GM12878 (cell line): ENCODE results near the gene CCN2. TPM values are rescaled to one million over a fixed set of nuclear protein-coding genes. Genes with fewer than 3 reads are reported as not detected.

Experiments used
- ATAC-seq: fragments of 200-7000 bp; cut with Tn5 transposase; 3 replicates; pipeline ENCODE4 v1.9.1; 2020; ENCODE audit warnings: mild to moderate bottlenecking, moderate library complexity
- BruUV-seq: library from RNA; stranded (reverse); fragments of 400-500 nt; replicated peaks from 2 replicates; lab custom pipeline; 2021; lab: Mats Ljungman, UMichigan
- CTCF ChIA-PET: fragments of 300-600 bp; sonication (Branson Sonifier 250); formaldehyde crosslinking; extraction: SDS; loops from one replicate; lab custom pipeline; 2021; ENCODE audit warnings: inconsistent platforms; lab: Yijun Ruan, JAX
- POLR2A ChIA-PET: fragments of 350-600 bp; formaldehyde crosslinking; extraction: SDS; loops from one replicate; lab custom pipeline; 2021; ENCODE audit warnings: inconsistent platforms; lab: Charles Lee
- RAD21 ChIA-PET: fragments of 300-600 bp; sonication (Branson Sonifier 250); formaldehyde crosslinking; loops from one replicate; lab custom pipeline; 2023; ENCODE audit warnings: antibody characterized with exemption; ENCODE audit not compliant: unreplicated experiment; lab: Charles Lee
- SMC1A ChIA-PET: fragments of 300-600 bp; sonication (Branson Sonifier 250); formaldehyde crosslinking; loops from one replicate; lab custom pipeline; 2023; ENCODE audit not compliant: unreplicated experiment, uncharacterized antibody; lab: Charles Lee
- DNase-seq: peaks from one replicate; pipeline ENCODE4 v3.0.0-alpha.2; 2011; ENCODE audit warnings: low read depth, low spot score
- FAIRE-seq: peaks from 3 replicates; lab custom pipeline; 2011; peaks lifted over from hg19 to GRCh38; lab: Jason Lieb, UNC
- H2AFZ ChIP-seq: 2 replicates; pipeline ENCODE4 v1.6.0; 2011; ENCODE audit warnings: low read depth, low read length, control low read depth; ENCODE audit not compliant: control insufficient read depth
- H3K27ac ChIP-seq: 2 replicates; pipeline ENCODE4 v1.5.1; 2011; ENCODE audit warnings: control low read depth; ENCODE audit not compliant: control insufficient read depth, insufficient read depth
- H3K27me3 ChIP-seq, 2 experiments: replicated peaks in 1 of 2; 2 replicates each; pipeline versions ENCODE4 v1.6.0 to v1.6.1; 2011; ENCODE audit warnings: low read length in 1 of 2; ENCODE audit not compliant: control insufficient read depth in 2 of 2, insufficient read depth in 2 of 2
- H3K36me3 ChIP-seq, 2 experiments: 2 replicates each; pipeline ENCODE4 v1.5.1; 2011; ENCODE audit warnings: low read length in 1 of 2; ENCODE audit not compliant: control insufficient read depth in 2 of 2, insufficient read depth in 2 of 2
- H3K4me1 ChIP-seq: 2 replicates; pipeline ENCODE4 v1.6.1; 2011; ENCODE audit warnings: mild to moderate bottlenecking, low read length, moderate library complexity, mixed read lengths; ENCODE audit not compliant: control insufficient read depth, insufficient read depth
- H3K4me2 ChIP-seq: 2 replicates; pipeline ENCODE4 v1.6.0; 2011; ENCODE audit warnings: control low read depth; ENCODE audit not compliant: control insufficient read depth, insufficient read depth
- H3K4me3 ChIP-seq: fragments of 200-600 bp; sonication (generic); 2 replicates; pipeline ENCODE4 v1.5.1; 2016
- H3K79me2 ChIP-seq: 2 replicates; pipeline ENCODE4 v1.6.0; 2011; ENCODE audit warnings: low read length; ENCODE audit not compliant: control insufficient read depth, insufficient read depth
- H3K9ac ChIP-seq: 2 replicates; pipeline ENCODE4 v1.8.0; 2011; ENCODE audit warnings: low read length, control low read depth, mixed read lengths; ENCODE audit not compliant: control insufficient read depth, insufficient read depth
- H3K9me3 ChIP-seq: replicated peaks from 3 replicates; pipeline ENCODE4 v1.5.1; 2011; ENCODE audit warnings: mild to moderate bottlenecking, low read length; ENCODE audit not compliant: control insufficient read depth, insufficient read depth
- H4K20me1 ChIP-seq: 2 replicates; pipeline ENCODE4 v1.6.0; 2011; ENCODE audit not compliant: control insufficient read depth, insufficient read depth
- ATF3 ChIP-seq: IDR thresholded peaks from 2 replicates; pipeline ENCODE4 v1.6.1; 2011; ENCODE audit warnings: low read depth, mild to moderate bottlenecking, low read length, moderate library complexity, borderline replicate concordance; ENCODE audit errors: extremely low read depth
- ATF7 ChIP-seq: fragments of 450-650 bp; IDR thresholded peaks from 2 replicates; pipeline ENCODE4 v1.6.1; 2016; ENCODE audit warnings: low read depth, mild to moderate bottlenecking
- BCL11A ChIP-seq: IDR thresholded peaks from 2 replicates; pipeline ENCODE4 v1.6.1; 2011; ENCODE audit warnings: low read depth, low read length
- BHLHE40 ChIP-seq, 2 experiments: fragments of 450-650 bp in 1 of 2; IDR thresholded peaks; 2 replicates each; pipeline ENCODE4 v1.6.1; 2011 to 2017; ENCODE audit warnings: low read depth in 2 of 2, borderline replicate concordance in 1 of 2, improper control_type of control experiment in 1 of 2, low read length in 1 of 2, mild to moderate bottlenecking in 1 of 2
- CHD4 ChIP-seq: fragments of 200-600 bp; sonication (generic); IDR thresholded peaks from 2 replicates; pipeline ENCODE4 v1.6.1; 2016; ENCODE audit warnings: mild to moderate bottlenecking
- ESRRA ChIP-seq: IDR thresholded peaks from 2 replicates; pipeline ENCODE4 v1.6.1; 2012; ENCODE audit warnings: mild to moderate bottlenecking, low read length, improper control_type of control experiment
- HDAC2 ChIP-seq: fragments of 200-600 bp; sonication (generic); IDR thresholded peaks from 2 replicates; pipeline ENCODE4 v1.6.1; 2017
- NBN ChIP-seq: fragments of 450-650 bp; IDR thresholded peaks from 2 replicates; pipeline ENCODE4 v1.6.1; 2016
- NFYB ChIP-seq: IDR thresholded peaks from 2 replicates; pipeline ENCODE4 v1.6.1; 2011; ENCODE audit warnings: low read depth, mild to moderate bottlenecking, low read length, improper control_type of control experiment, moderate library complexity; ENCODE audit not compliant: insufficient read depth
- PAX5 ChIP-seq: IDR thresholded peaks from 2 replicates; pipeline ENCODE4 v1.6.1; 2011; ENCODE audit warnings: low read depth, low read length, borderline replicate concordance
- RUNX3 ChIP-seq: IDR thresholded peaks from 2 replicates; pipeline ENCODE4 v1.6.1; 2012; ENCODE audit warnings: low read length, inconsistent platforms
- TAF1 ChIP-seq: IDR thresholded peaks from 2 replicates; pipeline ENCODE4 v1.6.1; 2011; ENCODE audit warnings: mild to moderate bottlenecking, low read depth, low read length, borderline replicate concordance
- ZBED1 ChIP-seq: IDR thresholded peaks from 2 replicates; pipeline ENCODE4 v1.6.1; 2016; ENCODE audit warnings: borderline replicate concordance
- ZNF217 ChIP-seq: fragments of 450-650 bp; IDR thresholded peaks from 2 replicates; pipeline ENCODE4 v1.6.1; 2017; ENCODE audit warnings: antibody characterized with exemption, mild to moderate bottlenecking
- WGBS: methylation state at CpG from one replicate; pipeline ENCODE4 v1.1.6; 2016; ENCODE audit warnings: low lambda C conversion rate; ENCODE audit not compliant: insufficient replicate concordance, insufficient coverage; ENCODE audit errors: missing lambda C conversion rate; 5-methylcytosine and 5-hydroxymethylcytosine counted together
- in situ Hi-C: fragments of 300-500 bp; cut with MboI; formaldehyde crosslinking; loops from 9 replicates; pipeline ENCODE4 v1.14.3; 2018; ENCODE audit warnings: mixed read lengths
- intact Hi-C: fragments of 100-400 bp; cut with micrococcal nuclease; formaldehyde crosslinking; loops from one replicate; pipeline ENCODE4 v1.14.2; 2022; ENCODE audit not compliant: unreplicated experiment
- polyA plus RNA-seq, 11 experiments: library from polyadenylated mRNA; depleted of rRNA in 4 of 11; unstranded in 6 of 11; stranded (reverse) in 5 of 11; fragments of >200 nt; fragmentation: Nextera tagmentation in 4 of 11; fragmentation: Illumina TruSeq in 1 of 11; extraction: Ambion mirVana in 4 of 11; extraction: Trizol in 1 of 11; gene quantifications; 1 replicate in 1 of 11; 2 replicates in 10 of 11; pipeline versions ENCODE4 v1.2.1 to v1.2.3, GENCODE V29; 2011 to 2016; ENCODE audit warnings: inconsistent platforms in 2 of 11, missing spikeins in 2 of 11, low read depth in 1 of 11
- total RNA-seq, 4 experiments: library from RNA; depleted of rRNA in 3 of 4; stranded (reverse); fragments of >200 nt in 3 of 4; fragmentation: Illumina TruSeq in 1 of 4; extraction: Trizol in 1 of 4; gene quantifications; 2 replicates each; pipeline versions ENCODE4 v1.2.1 to v1.2.3, GENCODE V29; 2013 to 2021
- TF ChIP-seq, protein P1 (sequence below): IDR thresholded peaks from 2 replicates; pipeline ENCODE4 v1.6.1; 2012; ENCODE audit warnings: low read depth, low read length, improper control_type of control experiment

Gene CCN2
- total and polyA plus RNA-seq, 10 of the 15 experiments (the other 5 are each of a cell fraction or from before 2014, with no cell fraction given), result 0.26 to 0.62 (median 0.44) TPM; not detected in 7

- Histone ChIP-seq H3K27ac (no peak overlapping the region), H3K79me2 (no peaks in the 10 kb centered on the region), H4K20me1 (no peaks in the 10 kb centered on the region), H3K9me3 (no peaks in the 10 kb centered on the region), H2AFZ (no peak overlapping the region), H3K4me3 (no peak overlapping the region), H3K27me3 (no peaks in the 10 kb centered on the region), H3K4me1 (no peaks in the 10 kb centered on the region), H3K4me2 (no peak overlapping the region), H3K36me3 (no peaks in the 10 kb centered on the region), H3K9ac (no peak overlapping the region)
- in situ Hi-C loops (no loop called here), intact Hi-C loops (no loop called here)
- FAIRE-seq, result no peak
- POLR2A ChIA-PET, result no interaction called here
- SMC1A ChIA-PET, result no interaction called here
- BruUV-seq, result no TSS peak
- 14% methylated on average over 4 of the region's 4 CpGs for WGBS
- no peak for DNase-seq
- ATAC-seq, result no peak
- CTCF ChIA-PET, result no interaction called here
- RAD21 ChIA-PET, result no interaction called here
- TF ChIP-seq BHLHE40 (IDR thresholded peaks at IDR 0.05; ENCODE audit: borderline replicate concordance in 1 of 2, low read depth in 2 of 2, low read length in 1 of 2) (no peak), ATF3 (no peak), TAF1 (no peak), RUNX3 (no peak)
These were observed 37.9 kb upstream of the CCN2 start for GRCh38 chr6:131989036-131989435.

- BruUV-seq, result no TSS peak
- Histone ChIP-seq H3K9me3 (no peaks in the 10 kb centered on the region), H3K4me3 (no peak overlapping the region), H3K4me2 (no peak overlapping the region), H3K9ac (no peak overlapping the region), H3K79me2 (no peaks in the 10 kb centered on the region), H3K4me1 (no peaks in the 10 kb centered on the region), H2AFZ (no peak overlapping the region), H4K20me1 (no peaks in the 10 kb centered on the region), H3K27me3 (no peaks in the 10 kb centered on the region), H3K27ac (no peak overlapping the region), H3K36me3 (no peaks in the 10 kb centered on the region)
- intact Hi-C loops, result no loop called here
- DNase-seq, result no peak
- ChIA-PET CTCF (no interaction called here), RAD21 (no interaction called here), SMC1A (interaction anchor here (1.0 kb wide), 1 partner anchor 19 kb away, joined by 4 read pairs; no protein-coding TSS in a partner anchor), POLR2A (no interaction called here)
- WGBS, result 79% methylated on average over 2 of the region's 2 CpGs
- in situ Hi-C loops, result no loop called here
- no peak for ATAC-seq
- no peak for FAIRE-seq
- TF ChIP-seq ESRRA (no peak), PAX5 (no peak), ZNF217 (no peak), HDAC2 (no peak), ZBED1 (no peak), ATF7 (no peak), NFYB (no peak), NBN (no peak), BCL11A (no peak), CHD4 (no peak)
- TF ChIP-seq, protein P1, sequence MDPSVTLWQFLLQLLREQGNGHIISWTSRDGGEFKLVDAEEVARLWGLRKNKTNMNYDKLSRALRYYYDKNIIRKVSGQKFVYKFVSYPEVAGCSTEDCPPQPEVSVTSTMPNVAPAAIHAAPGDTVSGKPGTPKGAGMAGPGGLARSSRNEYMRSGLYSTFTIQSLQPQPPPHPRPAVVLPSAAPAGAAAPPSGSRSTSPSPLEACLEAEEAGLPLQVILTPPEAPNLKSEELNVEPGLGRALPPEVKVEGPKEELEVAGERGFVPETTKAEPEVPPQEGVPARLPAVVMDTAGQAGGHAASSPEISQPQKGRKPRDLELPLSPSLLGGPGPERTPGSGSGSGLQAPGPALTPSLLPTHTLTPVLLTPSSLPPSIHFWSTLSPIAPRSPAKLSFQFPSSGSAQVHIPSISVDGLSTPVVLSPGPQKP, result no peak
These were observed 31.6 kb upstream of the CCN2 start for GRCh38 chr6:131982740-131983259.
